HepG2 (cell line): ENCODE results near the gene CHRM2. TPM values are rescaled to one million over a fixed set of nuclear protein-coding genes. Genes with fewer than 3 reads are reported as not detected.

Source experiments
- ATAC-seq: fragments of 200-7000 bp; cut with Tn5 transposase; 3 replicates; pipeline ENCODE4 v1.9.1; 2020; ENCODE audit warnings: mild to moderate bottlenecking, moderate library complexity
- BruUV-seq: library from RNA; stranded (reverse); fragments of 400-500 nt; replicated peaks from 2 replicates; lab custom pipeline; 2021; lab: Mats Ljungman, UMichigan
- CTCF ChIA-PET: fragments of 300-600 bp; formaldehyde crosslinking; extraction: SDS; loops from one replicate; lab custom pipeline; 2021; ENCODE audit warnings: low total read pairs, inconsistent platforms, low intra/inter-chr PET ratio; lab: Yijun Ruan, JAX
- POLR2A ChIA-PET: fragments of 350-600 bp; sonication (Branson Sonifier 250); formaldehyde crosslinking; loops from one replicate; lab custom pipeline; 2020; ENCODE audit warnings: antibody characterized with exemption, inconsistent platforms; lab: Yijun Ruan, JAX
- DNase-seq: peaks from one replicate; pipeline ENCODE4 v3.0.0-alpha.2; 2015; ENCODE audit warnings: low spot score
- FAIRE-seq: peaks from 3 replicates; lab custom pipeline; 2011; peaks lifted over from hg19 to GRCh38; lab: Jason Lieb, UNC
- H2AFZ ChIP-seq: one replicate; pipeline ENCODE4 v1.6.1; 2011; ENCODE audit warnings: low read length, inconsistent platforms
- H3K27ac ChIP-seq: fragments of 300-600 bp; 3 replicates; pipeline ENCODE4 v1.8.0; 2011; ENCODE audit warnings: mixed run types, mild to moderate bottlenecking, mixed read lengths, low read length, inconsistent platforms; ENCODE audit not compliant: insufficient read depth; ENCODE audit errors: extremely low read length
- H3K27me3 ChIP-seq, 2 experiments: fragments of 200-600 bp in 1 of 2; 2 replicates in 1 of 2; 3 replicates in 1 of 2; pipeline versions ENCODE4 v1.6.0 to v1.8.0; 2011; ENCODE audit warnings: low read length in 2 of 2, mild to moderate bottlenecking in 2 of 2, moderate library complexity in 2 of 2, inconsistent platforms in 1 of 2; ENCODE audit not compliant: insufficient read depth in 2 of 2, control insufficient read depth in 1 of 2
- H3K36me3 ChIP-seq, 2 experiments: fragments of 200-600 bp in 1 of 2; replicated peaks in 1 of 2; 2 replicates in 1 of 2; 3 replicates in 1 of 2; pipeline versions ENCODE4 v1.5.1 to v1.8.0; 2011; ENCODE audit warnings: low read length in 2 of 2, inconsistent platforms in 1 of 2; ENCODE audit not compliant: insufficient read depth in 2 of 2, control insufficient read depth in 1 of 2
- H3K4me1 ChIP-seq: 2 replicates; pipeline ENCODE4 v1.5.1; 2012; ENCODE audit warnings: low read length, inconsistent platforms; ENCODE audit not compliant: insufficient read depth
- H3K4me2 ChIP-seq: 2 replicates; pipeline ENCODE4 v1.6.0; 2011; ENCODE audit warnings: low read depth, low read length, inconsistent platforms
- H3K4me3 ChIP-seq, 3 experiments: fragments of 200-600 bp in 1 of 3; sonication (generic), shearing (Covaris generic) in 1 of 3; replicated peaks in 1 of 3; 2 replicates each; pipeline ENCODE4 v1.5.1; 2011 to 2016; ENCODE audit warnings: low read length in 3 of 3, inconsistent platforms in 2 of 3, low read depth in 2 of 3, mild to moderate bottlenecking in 2 of 3, control low read depth in 1 of 3, mixed read lengths in 1 of 3; ENCODE audit not compliant: insufficient read depth in 1 of 3
- H3K79me2 ChIP-seq: one replicate; pipeline ENCODE4 v1.6.1; 2011; ENCODE audit warnings: low read length, inconsistent platforms; ENCODE audit not compliant: insufficient read depth
- H3K9ac ChIP-seq: 2 replicates; pipeline ENCODE4 v1.6.0; 2011; ENCODE audit warnings: mild to moderate bottlenecking, low read depth, low read length, inconsistent platforms; ENCODE audit not compliant: insufficient read depth
- H3K9me3 ChIP-seq: 2 replicates; pipeline ENCODE4 v1.5.1; 2012; ENCODE audit warnings: mild to moderate bottlenecking, low read length
- H4K20me1 ChIP-seq: 2 replicates; pipeline ENCODE4 v1.6.0; 2011; ENCODE audit warnings: inconsistent platforms, mild to moderate bottlenecking, low read length, moderate library complexity; ENCODE audit not compliant: insufficient read depth
- EED ChIP-seq: sonication (generic); formaldehyde crosslinking; IDR thresholded peaks from 2 replicates; pipeline ENCODE4 v1.5.0; 2020; ENCODE audit warnings: mild to moderate bottlenecking, missing genetic modification reagents
- HMGA1 ChIP-seq: sonication (generic); formaldehyde crosslinking; conservative IDR thresholded peaks from 2 replicates; pipeline ENCODE4 v1.4.0; 2020; ENCODE audit warnings: missing genetic modification reagents
- NFE2L1 ChIP-seq: sonication (generic); formaldehyde crosslinking; IDR thresholded peaks from 2 replicates; pipeline ENCODE4 v1.4.0; 2020; ENCODE audit warnings: missing genetic modification reagents, mild to moderate bottlenecking, borderline replicate concordance
- RBM22 ChIP-seq: fragments of 200-400 bp; formaldehyde crosslinking; optimal IDR thresholded peaks from 2 replicates; pipeline ENCODE3; 2017; ENCODE audit warnings: mild to moderate bottlenecking, low read length, moderate library complexity
- SNRNP70 ChIP-seq: fragments of 200-400 bp; formaldehyde crosslinking; IDR thresholded peaks from 2 replicates; pipeline ENCODE4 v1.6.1; 2017; ENCODE audit warnings: mild to moderate bottlenecking, low read depth, low read length, moderate library complexity
- SP2 ChIP-seq: sonication (generic); formaldehyde crosslinking; IDR thresholded peaks from 2 replicates; pipeline ENCODE4 v1.5.1; 2020; ENCODE audit warnings: mild to moderate bottlenecking, missing genetic modification reagents
- ZFP62 ChIP-seq: sonication (generic); formaldehyde crosslinking; IDR thresholded peaks from 2 replicates; pipeline ENCODE4 v1.4.0; 2020; ENCODE audit warnings: missing genetic modification reagents
- ZNF10 ChIP-seq: sonication (generic); formaldehyde crosslinking; IDR thresholded peaks from 2 replicates; pipeline ENCODE4 v1.4.0; 2020; ENCODE audit warnings: mild to moderate bottlenecking, low read depth, missing genetic modification reagents, borderline replicate concordance
- ZNF296 ChIP-seq: sonication (generic); formaldehyde crosslinking; conservative IDR thresholded peaks from 2 replicates; pipeline ENCODE4 v1.5.0; 2020; ENCODE audit warnings: mild to moderate bottlenecking, missing genetic modification reagents
- ZNF333 ChIP-seq: sonication (generic); formaldehyde crosslinking; IDR thresholded peaks from 2 replicates; pipeline ENCODE4 v1.4.0; 2020; ENCODE audit warnings: mild to moderate bottlenecking, missing genetic modification reagents, borderline replicate concordance
- ZNF562 ChIP-seq: sonication (generic); formaldehyde crosslinking; IDR thresholded peaks from 2 replicates; pipeline ENCODE4 v1.8.0; 2022; ENCODE audit warnings: missing genetic modification reagents, borderline replicate concordance
- ZNF572 ChIP-seq: sonication (generic); formaldehyde crosslinking; IDR thresholded peaks from 2 replicates; pipeline ENCODE4 v1.5.1; 2020; ENCODE audit warnings: mild to moderate bottlenecking, missing genetic modification reagents
- ZNF660 ChIP-seq: sonication (generic); formaldehyde crosslinking; IDR thresholded peaks from 2 replicates; pipeline ENCODE4 v1.5.1; 2020; ENCODE audit warnings: mild to moderate bottlenecking, low read depth, missing genetic modification reagents, borderline replicate concordance
- ZNF782 ChIP-seq: sonication (generic); formaldehyde crosslinking; IDR thresholded peaks from 2 replicates; pipeline ENCODE4 v1.4.0; 2020; ENCODE audit warnings: missing genetic modification reagents, mild to moderate bottlenecking, borderline replicate concordance
- WGBS: methylation state at CpG from one replicate; pipeline ENCODE4 v1.1.6; 2017; ENCODE audit warnings: low lambda C conversion rate; 5-methylcytosine and 5-hydroxymethylcytosine counted together
- in situ Hi-C: cut with HindIII; loops from 2 replicates; pipeline ENCODE4 v1.10.0; 2017; ENCODE audit warnings: low pct_unique_long_range_greater_than_20kb; ENCODE audit not compliant: extremely low pct_ligation_motif_present
- intact Hi-C: fragments of 100-400 bp; cut with micrococcal nuclease; formaldehyde crosslinking; loops from one replicate; pipeline ENCODE4 v1.10.0; 2022; ENCODE audit not compliant: unreplicated experiment
- polyA plus RNA-seq, 8 experiments: library from polyadenylated mRNA; depleted of rRNA in 3 of 8; stranded (reverse) in 7 of 8; unstranded in 1 of 8; fragments of >200 nt; fragmentation: Illumina TruSeq in 4 of 8; extraction: Trizol in 4 of 8; gene quantifications; 2 replicates each; pipeline versions ENCODE4 v1.2.1 to v1.2.3, GENCODE V29; 2011 to 2016; ENCODE audit warnings: low read depth in 4 of 8, missing spikeins in 1 of 8, mixed read lengths in 1 of 8; ENCODE audit not compliant: insufficient read depth in 1 of 8
- total RNA-seq, 5 experiments: library from RNA; depleted of rRNA; stranded (reverse); fragments of >200 nt; fragmentation: Illumina TruSeq; extraction: Trizol; gene quantifications; 2 replicates each; pipeline ENCODE4 v1.2.3, GENCODE V29; 2016; ENCODE audit warnings: low read depth in 1 of 5
- TF ChIP-seq, protein P1 (sequence below): sonication (generic); formaldehyde crosslinking; IDR thresholded peaks from 2 replicates; pipeline ENCODE4 v1.9.0; 2021; ENCODE audit warnings: missing genetic modification reagents, borderline replicate concordance

CHRM2 gene
- total and polyA plus RNA-seq, 2 of the 13 experiments (the other 11 are each of a cell fraction or from before 2014, with no cell fraction given), result not detected

- no peak for TF ChIP-seq NFE2L1
Measured at GRCh38 chr7:136937436-136937835, 69.0 kb downstream of the CHRM2 start (continued).

DNA sequence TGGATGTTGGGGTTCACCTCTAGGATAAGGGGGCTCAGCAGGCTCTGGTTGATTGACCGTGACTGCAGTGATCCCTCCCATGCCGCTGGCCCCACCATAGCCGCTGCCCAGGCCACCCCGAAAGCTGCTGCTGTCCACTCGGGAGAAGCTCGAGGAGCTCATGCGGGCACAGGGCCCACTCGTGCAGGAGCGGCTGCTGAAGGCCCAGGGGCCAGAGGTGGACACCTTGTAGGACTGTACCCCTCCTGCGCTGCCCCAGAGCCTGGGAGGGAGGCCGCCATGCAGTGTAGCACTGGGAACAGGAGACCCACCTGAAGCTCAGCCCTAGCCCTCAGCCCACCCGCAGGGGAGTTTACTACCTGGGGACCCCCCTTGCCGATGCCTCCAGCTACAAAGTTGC, 70.0 kb downstream of the CHRM2 start:
- 17% methylated on average over 2 of the region's 13 CpGs for WGBS
- CTCF ChIA-PET, result no interaction called here
- ATAC-seq, result no peak
- POLR2A ChIA-PET, result no interaction called here
- Histone ChIP-seq H2AFZ (no peak overlapping the region), H3K9ac (no peak overlapping the region), H3K79me2 (no peaks in the 10 kb centered on the region), H3K4me2 (no peak overlapping the region), H3K27ac (no peak overlapping the region), H3K36me3 (no peaks in the 10 kb centered on the region), H3K9me3 (no peaks in the 10 kb centered on the region), H4K20me1 (no peaks in the 10 kb centered on the region), H3K4me3 (no peak overlapping the region), H3K27me3 (no peaks in the 10 kb centered on the region), H3K4me1 (no peaks in the 10 kb centered on the region)
- BruUV-seq, result no TSS peak
- no peak for FAIRE-seq
- DNase-seq, result no peak
- in situ Hi-C loops, result no loop called here
- TF ChIP-seq ZNF660, result no peak
- intact Hi-C loops, result no loop called here

DNA sequence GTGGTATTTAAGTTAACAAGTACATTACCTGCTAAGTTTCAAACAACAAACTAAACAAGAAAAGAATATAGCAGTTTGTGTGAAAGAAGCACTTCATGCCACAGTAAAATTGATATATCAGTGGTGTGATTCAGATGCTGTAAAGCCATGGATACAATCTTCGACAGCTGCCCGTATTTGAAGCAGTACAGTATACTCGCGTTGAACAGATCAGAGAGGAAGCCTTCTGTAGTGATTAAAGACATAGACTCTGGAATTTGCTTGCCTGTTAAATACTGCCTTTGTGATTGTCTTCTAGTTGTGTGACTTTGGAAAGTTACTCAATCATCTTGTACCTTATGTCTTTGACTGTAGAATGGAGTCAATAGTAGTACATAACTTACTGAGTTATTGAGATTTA, 71.7 kb downstream of the CHRM2 start:
- no peak overlapping the region for H3K27ac ChIP-seq
- no peaks in the 10 kb centered on the region for H3K9me3 ChIP-seq
- 61% methylated on average over 4 of the region's 4 CpGs for WGBS
- in situ Hi-C loops (no loop called here), intact Hi-C loops (no loop called here)
- no TSS peak for BruUV-seq
- H3K79me2 ChIP-seq, result no peaks in the 10 kb centered on the region
- no peak overlapping the region for H3K4me3 ChIP-seq
- H3K4me2 ChIP-seq, result no peak overlapping the region
- POLR2A ChIA-PET, result no interaction called here
- CTCF ChIA-PET, result no interaction called here
- no peak overlapping the region for H2AFZ ChIP-seq
- TF ChIP-seq EED (CRISPR knock-in tag), result no peak
- no peak for TF ChIP-seq ZNF572 (CRISPR knock-in tag)
- no peak for TF ChIP-seq ZNF296 (CRISPR knock-in tag)
- TF ChIP-seq HMGA1 (CRISPR knock-in tag), result no peak
- TF ChIP-seq, protein P1, sequence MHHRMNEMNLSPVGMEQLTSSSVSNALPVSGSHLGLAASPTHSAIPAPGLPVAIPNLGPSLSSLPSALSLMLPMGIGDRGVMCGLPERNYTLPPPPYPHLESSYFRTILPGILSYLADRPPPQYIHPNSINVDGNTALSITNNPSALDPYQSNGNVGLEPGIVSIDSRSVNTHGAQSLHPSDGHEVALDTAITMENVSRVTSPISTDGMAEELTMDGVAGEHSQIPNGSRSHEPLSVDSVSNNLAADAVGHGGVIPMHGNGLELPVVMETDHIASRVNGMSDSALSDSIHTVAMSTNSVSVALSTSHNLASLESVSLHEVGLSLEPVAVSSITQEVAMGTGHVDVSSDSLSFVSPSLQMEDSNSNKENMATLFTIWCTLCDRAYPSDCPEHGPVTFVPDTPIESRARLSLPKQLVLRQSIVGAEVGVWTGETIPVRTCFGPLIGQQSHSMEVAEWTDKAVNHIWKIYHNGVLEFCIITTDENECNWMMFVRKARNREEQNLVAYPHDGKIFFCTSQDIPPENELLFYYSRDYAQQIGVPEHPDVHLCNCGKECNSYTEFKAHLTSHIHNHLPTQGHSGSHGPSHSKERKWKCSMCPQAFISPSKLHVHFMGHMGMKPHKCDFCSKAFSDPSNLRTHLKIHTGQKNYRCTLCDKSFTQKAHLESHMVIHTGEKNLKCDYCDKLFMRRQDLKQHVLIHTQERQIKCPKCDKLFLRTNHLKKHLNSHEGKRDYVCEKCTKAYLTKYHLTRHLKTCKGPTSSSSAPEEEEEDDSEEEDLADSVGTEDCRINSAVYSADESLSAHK (CRISPR knock-in tag), result no peak
- no peak for TF ChIP-seq SNRNP70
- no peak for TF ChIP-seq ZNF10
- TF ChIP-seq ZNF562 (CRISPR knock-in tag), result no peak
- TF ChIP-seq ZFP62 (CRISPR knock-in tag), result no peak
- TF ChIP-seq RBM22, result no peak
- no peak for TF ChIP-seq ZNF333 (CRISPR knock-in tag)
- TF ChIP-seq SP2, result no peak
- TF ChIP-seq ZNF782, result no peak
- H3K27me3 ChIP-seq, result no peaks in the 10 kb centered on the region
- no peaks in the 10 kb centered on the region for H3K4me1 ChIP-seq
- no peaks in the 10 kb centered on the region for H4K20me1 ChIP-seq
- FAIRE-seq (no peak), DNase-seq (no peak), ATAC-seq (no peak)
- H3K9ac ChIP-seq, result no peak overlapping the region
- no peaks in the 10 kb centered on the region for H3K36me3 ChIP-seq
